ENCODE results near the gene MT1G. TPM values are rescaled to one million over a fixed set of nuclear protein-coding genes. Genes with fewer than 3 reads are reported as not detected.
A peak's percentile ranks its signal among the peaks of the same experiment; 100 is the strongest.
"Not testable (repeated sequence)": the region's sequence is repeated elsewhere in the genome, so short reads cannot be mapped to it uniquely, and the experiment has no call there.

Gene MT1G
- total RNA-seq, 4 donors from 2014 or later = 17.8 to 5,605 (median 130) TPM

DNA sequence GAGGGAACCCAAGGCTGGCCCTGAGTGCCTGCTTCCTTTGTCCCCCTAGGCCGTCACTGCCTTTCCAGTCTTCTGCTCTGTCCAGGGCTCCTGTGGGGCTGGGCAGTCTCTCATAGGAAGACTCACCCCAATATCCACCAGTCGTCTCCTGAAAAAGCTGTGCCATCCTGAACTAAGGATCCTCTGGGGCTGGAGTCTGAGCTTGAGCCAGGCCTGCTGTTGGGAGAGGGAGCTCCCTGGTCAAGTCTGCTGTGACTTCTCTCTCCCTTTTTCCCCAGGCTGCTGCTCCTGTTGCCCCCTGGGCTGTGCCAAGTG, 2.7 kb upstream of the MT1G start:
- peak overlapping the region in 1 of 4 donors; percentile 56 for H3K4me3 ChIP-seq
- no peaks in the 10 kb centered on the region for H3K9me3 ChIP-seq
- peaks cover 0 to 23% (median 0%) of the 10 kb centered on the region in 4 donors for H3K4me1 ChIP-seq
- DNase-seq = no peak
- peaks cover 0 to 3% of the 10 kb centered on the region in 2 donors for H3K27me3 ChIP-seq
- H3K36me3 ChIP-seq = no peaks in the 10 kb centered on the region
- TF ChIP-seq, protein P1, sequence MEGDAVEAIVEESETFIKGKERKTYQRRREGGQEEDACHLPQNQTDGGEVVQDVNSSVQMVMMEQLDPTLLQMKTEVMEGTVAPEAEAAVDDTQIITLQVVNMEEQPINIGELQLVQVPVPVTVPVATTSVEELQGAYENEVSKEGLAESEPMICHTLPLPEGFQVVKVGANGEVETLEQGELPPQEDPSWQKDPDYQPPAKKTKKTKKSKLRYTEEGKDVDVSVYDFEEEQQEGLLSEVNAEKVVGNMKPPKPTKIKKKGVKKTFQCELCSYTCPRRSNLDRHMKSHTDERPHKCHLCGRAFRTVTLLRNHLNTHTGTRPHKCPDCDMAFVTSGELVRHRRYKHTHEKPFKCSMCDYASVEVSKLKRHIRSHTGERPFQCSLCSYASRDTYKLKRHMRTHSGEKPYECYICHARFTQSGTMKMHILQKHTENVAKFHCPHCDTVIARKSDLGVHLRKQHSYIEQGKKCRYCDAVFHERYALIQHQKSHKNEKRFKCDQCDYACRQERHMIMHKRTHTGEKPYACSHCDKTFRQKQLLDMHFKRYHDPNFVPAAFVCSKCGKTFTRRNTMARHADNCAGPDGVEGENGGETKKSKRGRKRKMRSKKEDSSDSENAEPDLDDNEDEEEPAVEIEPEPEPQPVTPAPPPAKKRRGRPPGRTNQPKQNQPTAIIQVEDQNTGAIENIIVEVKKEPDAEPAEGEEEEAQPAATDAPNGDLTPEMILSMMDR (IDR thresholded peaks at IDR 0.05) = no peak
- TF ChIP-seq POLR2A (IDR thresholded peaks at IDR 0.05) = no peak
- no peak overlapping the region for H3K27ac ChIP-seq

DNA sequence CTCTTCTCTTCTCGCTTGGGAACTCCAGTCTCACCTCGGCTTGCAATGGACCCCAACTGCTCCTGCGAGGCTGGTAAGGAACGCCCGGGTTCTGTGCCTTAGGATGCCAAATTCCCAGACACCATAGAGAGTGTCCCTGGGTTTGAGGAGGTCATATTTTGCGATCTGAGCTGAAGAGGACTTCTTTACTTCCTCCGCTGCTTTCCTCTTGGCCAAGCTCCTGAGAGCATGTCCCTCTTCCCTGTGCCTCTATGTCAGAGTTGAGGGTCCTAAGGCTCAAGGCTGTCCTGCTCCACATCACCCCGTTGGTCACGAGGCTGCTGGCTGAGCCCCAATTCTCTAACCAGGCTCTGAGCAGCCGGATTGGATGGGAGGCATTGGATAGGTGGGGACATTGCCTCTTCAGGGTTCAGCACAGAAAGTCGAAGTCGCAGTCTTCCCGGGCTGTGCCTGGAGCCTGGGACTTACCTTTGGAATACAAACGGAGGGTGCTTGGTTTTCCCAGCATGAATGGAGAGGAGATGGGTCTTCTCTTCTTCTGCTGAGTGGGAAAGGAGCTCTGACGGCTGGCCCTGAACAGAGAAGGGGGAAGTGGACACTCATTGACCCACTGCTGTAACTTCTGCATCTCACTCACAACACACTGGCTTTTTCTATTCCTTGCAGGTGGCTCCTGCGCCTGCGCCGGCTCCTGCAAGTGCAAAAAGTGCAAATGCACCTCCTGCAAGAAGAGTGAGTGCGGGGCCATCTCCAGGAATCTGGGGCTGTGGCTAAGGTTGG, 2.2 kb upstream of the MT1G start:
- Histone ChIP-seq H3K36me3 (no peaks in the 10 kb centered on the region), H3K4me1 (peaks cover 0 to 21% (median 0%) of the 10 kb centered on the region in 4 donors), H3K9me3 (no peaks in the 10 kb centered on the region), H3K4me3 (peak overlapping the region in 1 of 4 donors; percentile 56), H3K27ac (no peak overlapping the region), H3K27me3 (no peaks in the 10 kb centered on the region)
- no peak for DNase-seq
- no peak for TF ChIP-seq POLR2A (IDR thresholded peaks at IDR 0.05)
- TF ChIP-seq, protein P1 (IDR thresholded peaks at IDR 0.05) = no peak

GRCh38 chr16:56669005-56669839, 1.4 kb upstream of the MT1G start, which contains the start of gene MT1H:
Gene MT1H, plus strand, starts transcription at chr16:56669814. Its CDS starts 71 bp downstream, at chr16:56669885.
- Histone ChIP-seq H3K27ac (peak within 1 kb of the TSS in 1 of 4 donors; percentile 93), H3K4me1 (peaks cover 0 to 21% (median 0%) of the 10 kb centered on the region in 4 donors), H3K9me3 (no peaks in the 10 kb centered on the region), H3K36me3 (no peaks in the 10 kb centered on the region), H3K4me3 (peak within 1 kb of the TSS in 1 of 4 donors; percentile 56), H3K27me3 (no peaks in the 10 kb centered on the region)
- peak in 2 of 3 donors; percentile 53 to 96 for DNase-seq
- no peak for TF ChIP-seq POLR2A (IDR thresholded peaks at IDR 0.05)

DNA sequence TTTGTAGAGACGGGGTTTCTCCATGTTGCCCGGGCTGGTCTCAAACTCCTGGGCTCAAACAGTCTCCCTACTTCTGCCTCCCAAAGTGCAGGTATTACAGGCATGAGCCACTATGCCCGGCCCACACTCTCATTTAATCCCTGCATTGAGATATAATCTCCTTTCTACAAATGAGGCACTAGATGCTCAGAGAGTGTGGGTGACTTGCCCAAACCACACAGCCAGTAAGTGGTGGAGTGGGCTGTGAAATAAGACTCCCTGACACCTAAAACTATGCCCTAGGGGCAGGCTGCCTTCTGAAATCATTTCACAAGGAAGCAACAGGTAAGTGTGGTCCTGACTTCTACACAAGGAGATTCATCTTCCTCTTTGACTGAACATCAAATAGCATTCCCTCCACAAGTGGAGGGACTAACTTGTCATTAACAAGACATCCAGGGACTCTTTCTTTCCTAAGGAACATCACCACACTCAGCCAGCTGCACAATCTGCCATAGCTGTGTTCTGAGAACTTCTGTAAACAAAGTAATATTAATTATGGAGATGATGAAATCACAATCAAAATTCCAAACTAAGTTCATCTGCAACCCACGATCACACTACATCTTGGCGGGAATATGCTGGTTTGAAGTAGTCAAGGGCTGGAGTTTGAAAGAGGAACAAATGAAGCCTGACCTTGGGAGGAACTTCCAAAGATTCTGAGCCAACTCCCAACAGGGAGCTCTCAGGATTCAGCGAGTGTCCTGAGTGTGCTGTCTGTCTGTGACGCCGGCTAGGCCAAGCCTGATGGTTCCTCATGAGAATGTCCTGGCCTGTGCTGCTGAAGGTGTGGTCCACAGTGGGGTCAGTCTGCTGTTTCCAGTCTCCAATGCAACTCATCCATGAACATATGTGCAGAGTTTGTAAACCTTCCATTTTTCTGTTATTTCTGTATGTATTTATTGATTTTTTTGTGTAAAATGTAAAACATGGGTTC, 2.3 kb downstream of the MT1G start:
- H3K27me3 ChIP-seq, H3K27ac ChIP-seq, H3K36me3 ChIP-seq, H3K9me3 ChIP-seq, DNase-seq: not testable (repeated sequence)
- peaks cover 0 to 31% (median 0%) of the 10 kb centered on the region in 4 donors for H3K4me1 ChIP-seq
- peak overlapping the region in 1 of 4 donors; percentile 56 for H3K4me3 ChIP-seq

- H3K36me3 ChIP-seq = peaks cover 0 to 6% (median 0%) of the 10 kb centered on the region in 3 donors
- H3K4me1 ChIP-seq = peaks cover 0 to 25% (median 0%) of the 10 kb centered on the region in 4 donors
- no peak for DNase-seq
- H3K4me3 ChIP-seq = no peak overlapping the region
- no peaks in the 10 kb centered on the region for H3K9me3 ChIP-seq
- TF ChIP-seq, protein P1 (IDR thresholded peaks at IDR 0.05) = no peak
- TF ChIP-seq POLR2A (IDR thresholded peaks at IDR 0.05) = no peak
- H3K27ac ChIP-seq = no peak overlapping the region
- no peaks in the 10 kb centered on the region for H3K27me3 ChIP-seq
These were observed 3.4 kb downstream of the MT1G start for GRCh38 chr16:56664506-56664905.
